IMR-90 (cell line): Measurements from ENCODE around the gene AGPS. TPM values are rescaled to one million over a fixed set of nuclear protein-coding genes. Genes with fewer than 3 reads are reported as not detected.

Experiments used
- ATAC-seq: fragments of 200-7000 bp; cut with Tn5 transposase; 2 replicates; pipeline ENCODE4 v1.9.1; 2020; ENCODE audit warnings: low read depth, mild to moderate bottlenecking, moderate library complexity
- BruUV-seq: library from RNA; stranded (reverse); fragments of 400-500 nt; replicated peaks from 2 replicates; lab custom pipeline; 2021; lab: Mats Ljungman, UMichigan
- CTCF ChIA-PET: fragments of 300-600 bp; formaldehyde crosslinking; extraction: SDS; loops from one replicate; lab custom pipeline; 2021; ENCODE audit warnings: antibody characterized with exemption; lab: Yijun Ruan, JAX
- POLR2A ChIA-PET: fragments of 300-600 bp; sonication (Branson Sonifier 250); formaldehyde crosslinking; loops from one replicate; lab custom pipeline; 2022; ENCODE audit warnings: antibody characterized with exemption; ENCODE audit not compliant: unreplicated experiment; lab: Charles Lee
- DNase-seq: peaks from one replicate; pipeline ENCODE4 v3.0.0; 2013
- H2AFZ ChIP-seq: replicated peaks from 2 replicates; pipeline ENCODE3; 2013; ENCODE audit warnings: low read length, mild to moderate bottlenecking; ENCODE audit not compliant: poor library complexity
- H2AK5ac ChIP-seq: 2 replicates; pipeline ENCODE4 v1.6.1; 2013; ENCODE audit warnings: low read depth, low read length, inconsistent platforms
- H2AK9ac ChIP-seq: replicated peaks from 2 replicates; pipeline ENCODE3; 2013; ENCODE audit warnings: mild to moderate bottlenecking, low read depth, low read length, moderate library complexity; ENCODE audit not compliant: poor library complexity
- H2BK120ac ChIP-seq: 2 replicates; pipeline ENCODE4 v1.6.1; 2013; ENCODE audit warnings: low read depth, low read length, inconsistent platforms
- H2BK15ac ChIP-seq: 3 replicates; pipeline ENCODE4 v1.6.1; 2013; ENCODE audit warnings: low read depth, low read length, inconsistent platforms
- H2BK20ac ChIP-seq: 2 replicates; pipeline ENCODE4 v1.6.1; 2013; ENCODE audit warnings: low read depth, mild to moderate bottlenecking, inconsistent platforms, low read length, moderate library complexity
- H2BK5ac ChIP-seq: 2 replicates; pipeline ENCODE4 v1.6.1; 2013; ENCODE audit warnings: mild to moderate bottlenecking, low read depth, low read length, inconsistent platforms; ENCODE audit not compliant: poor library complexity, severe bottlenecking
- H3K14ac ChIP-seq: replicated peaks from 2 replicates; pipeline ENCODE4 v1.6.1; 2013; ENCODE audit warnings: low read depth, low read length, inconsistent platforms
- H3K18ac ChIP-seq: 2 replicates; pipeline ENCODE4 v1.6.1; 2013; ENCODE audit warnings: low read depth, low read length, control low read depth
- H3K23ac ChIP-seq: 2 replicates; pipeline ENCODE4 v1.6.1; 2013; ENCODE audit warnings: low read depth, low read length, inconsistent platforms
- H3K27ac ChIP-seq: 2 replicates; pipeline ENCODE4 v1.5.1; 2013; ENCODE audit warnings: mild to moderate bottlenecking, control low read depth, low read length; ENCODE audit not compliant: insufficient read depth
- H3K27me3 ChIP-seq: 2 replicates; pipeline ENCODE4 v1.6.1; 2013; ENCODE audit warnings: low read length; ENCODE audit not compliant: control insufficient read depth, insufficient read depth
- H3K36me3 ChIP-seq: 2 replicates; pipeline ENCODE4 v1.6.1; 2013; ENCODE audit warnings: low read length, mixed read lengths; ENCODE audit not compliant: control insufficient read depth, insufficient read depth
- H3K4ac ChIP-seq: 2 replicates; pipeline ENCODE4 v1.6.1; 2013; ENCODE audit warnings: low read depth, low read length, inconsistent platforms
- H3K4me1 ChIP-seq: 2 replicates; pipeline ENCODE4 v1.6.1; 2013; ENCODE audit warnings: low read length, mixed read lengths; ENCODE audit not compliant: control insufficient read depth, insufficient read depth
- H3K4me2 ChIP-seq: 2 replicates; pipeline ENCODE4 v1.6.1; 2013; ENCODE audit warnings: low read depth, mild to moderate bottlenecking, control low read depth, low read length, moderate library complexity
- H3K4me3 ChIP-seq: 2 replicates; pipeline ENCODE4 v1.5.1; 2013; ENCODE audit warnings: low read depth, mild to moderate bottlenecking, control low read depth, low read length, moderate library complexity; ENCODE audit not compliant: insufficient read depth
- H3K56ac ChIP-seq: 2 replicates; pipeline ENCODE4 v1.6.1; 2013; ENCODE audit warnings: low read length, inconsistent platforms; ENCODE audit not compliant: insufficient read depth; ENCODE audit errors: extremely low read depth
- H3K79me1 ChIP-seq, 2 experiments: 2 replicates each; pipeline ENCODE4 v1.6.1; 2013; ENCODE audit warnings: low read length in 2 of 2, inconsistent platforms in 1 of 2, low read depth in 1 of 2
- H3K9ac ChIP-seq: 2 replicates; pipeline ENCODE4 v1.6.1; 2013; ENCODE audit warnings: low read depth, low read length, control low read depth
- H3K9me1 ChIP-seq: 2 replicates; pipeline ENCODE4 v1.6.1; 2013; ENCODE audit warnings: low read length, inconsistent platforms; ENCODE audit not compliant: insufficient read depth
- H3K9me3 ChIP-seq: 2 replicates; pipeline ENCODE4 v1.6.1; 2013; ENCODE audit warnings: low read length; ENCODE audit not compliant: control insufficient read depth, insufficient read depth
- H4K20me1 ChIP-seq: 2 replicates; pipeline ENCODE4 v1.6.1; 2013; ENCODE audit warnings: low read length, inconsistent platforms; ENCODE audit not compliant: insufficient read depth
- H4K5ac ChIP-seq: 2 replicates; pipeline ENCODE4 v1.6.1; 2013; ENCODE audit warnings: mild to moderate bottlenecking, low read depth, low read length, control low read depth
- H4K8ac ChIP-seq, 2 experiments: 2 replicates each; pipeline ENCODE4 v1.6.1; 2013; ENCODE audit warnings: low read depth in 2 of 2, low read length in 2 of 2, control low read depth in 1 of 2, inconsistent platforms in 1 of 2
- H4K91ac ChIP-seq: 2 replicates; pipeline ENCODE4 v1.6.1; 2013; ENCODE audit warnings: low read depth, low read length, inconsistent platforms; ENCODE audit not compliant: insufficient read depth
- BHLHE40 ChIP-seq: fragments of 150-350 bp; IDR thresholded peaks from 2 replicates; pipeline ENCODE4 v1.6.1; 2016; ENCODE audit warnings: mild to moderate bottlenecking, low read depth, low read length
- CEBPB ChIP-seq: IDR thresholded peaks from 2 replicates; pipeline ENCODE4 v1.6.1; 2012; ENCODE audit warnings: low read depth, low read length, improper control_type of control experiment
- CHD1 ChIP-seq: IDR thresholded peaks from 2 replicates; pipeline ENCODE4 v1.6.1; 2012; ENCODE audit warnings: low read depth, low read length, improper control_type of control experiment
- FOS ChIP-seq: fragments of 150-350 bp; IDR thresholded peaks from 2 replicates; pipeline ENCODE4 v1.6.1; 2016; ENCODE audit warnings: low read depth, low read length
- MAFK ChIP-seq: IDR thresholded peaks from 2 replicates; pipeline ENCODE4 v1.6.1; 2012; ENCODE audit warnings: low read depth, low read length, improper control_type of control experiment
- MAZ ChIP-seq: IDR thresholded peaks from 2 replicates; pipeline ENCODE4 v1.6.1; 2012; ENCODE audit warnings: low read depth, mild to moderate bottlenecking, low read length, improper control_type of control experiment, moderate library complexity, borderline replicate concordance
- MXI1 ChIP-seq: IDR thresholded peaks from 2 replicates; pipeline ENCODE4 v1.6.1; 2012; ENCODE audit warnings: low read depth, mild to moderate bottlenecking, low read length, moderate library complexity, borderline replicate concordance
- NFE2L2 ChIP-seq: fragments of 150-350 bp; IDR thresholded peaks from 2 replicates; pipeline ENCODE4 v1.6.1; 2016; ENCODE audit warnings: low read depth, mild to moderate bottlenecking, low read length
- POLR2A ChIP-seq: IDR thresholded peaks from 2 replicates; pipeline ENCODE4 v1.6.1; 2012; ENCODE audit warnings: mild to moderate bottlenecking, low read depth, low read length
- RAD21 ChIP-seq: IDR thresholded peaks from 2 replicates; pipeline ENCODE4 v1.6.1; 2012; ENCODE audit warnings: low read length, improper control_type of control experiment
- RCOR1 ChIP-seq: IDR thresholded peaks from 2 replicates; pipeline ENCODE4 v1.6.1; 2012; ENCODE audit warnings: mild to moderate bottlenecking, low read length, improper control_type of control experiment; ENCODE audit not compliant: insufficient replicate concordance
- RFX5 ChIP-seq: IDR thresholded peaks from 2 replicates; pipeline ENCODE4 v1.8.0; 2012; ENCODE audit warnings: low read depth, mild to moderate bottlenecking, low read length, moderate library complexity
- SMC3 ChIP-seq: fragments of 150-350 bp; IDR thresholded peaks from 2 replicates; pipeline ENCODE4 v1.6.1; 2016; ENCODE audit warnings: low read depth, mild to moderate bottlenecking, antibody characterized with exemption, low read length, moderate library complexity
- WGBS, 2 experiments: methylation state at CpG; one replicate each; pipeline versions ENCODE4 v1.1.5 to v1.1.7; 2013; ENCODE audit warnings: missing lambda C conversion rate in 2 of 2; ENCODE audit not compliant: insufficient read length in 1 of 2; ENCODE audit errors: extremely low coverage in 2 of 2; 5-methylcytosine and 5-hydroxymethylcytosine counted together
- dilution Hi-C: fragments of 300-500 bp; cut with HindIII; formaldehyde crosslinking; loops from one replicate; pipeline ENCODE4 v1.14.3; 2018; ENCODE audit warnings: low sequenced_read_pairs; ENCODE audit not compliant: unreplicated experiment
- in situ Hi-C: fragments of 300-500 bp; cut with MboI; formaldehyde crosslinking; loops from 3 replicates; pipeline ENCODE4 v1.14.3; 2019; ENCODE audit warnings: low sequenced_read_pairs, inconsistent platforms, mixed read lengths
- intact Hi-C: fragments of 100-400 bp; cut with micrococcal nuclease; formaldehyde crosslinking; loops from 2 replicates; pipeline ENCODE4 v1.10.0; 2022
- polyA plus RNA-seq, 3 experiments: library from polyadenylated mRNA; depleted of rRNA; stranded (reverse); fragments of >200 nt; gene quantifications; 2 replicates each; pipeline ENCODE4 v1.2.3, GENCODE V29; 2012; ENCODE audit warnings: low replicate concordance in 1 of 3
- total RNA-seq: library from RNA; depleted of rRNA; stranded (reverse); fragments of >200 nt; gene quantifications from 2 replicates; pipeline ENCODE4 v1.2.3, GENCODE V29; 2012
- TF ChIP-seq, protein P1 (sequence below): fragments of 150-350 bp; IDR thresholded peaks from 2 replicates; pipeline ENCODE4 v1.6.1; 2016; ENCODE audit warnings: low read depth, mild to moderate bottlenecking, low read length, moderate library complexity, borderline replicate concordance
- TF ChIP-seq, protein P2 (sequence below): fragments of 150-350 bp; IDR thresholded peaks from 2 replicates; pipeline ENCODE4 v1.6.1; 2017; ENCODE audit warnings: mild to moderate bottlenecking, antibody characterized with exemption, low read length, low read depth
- TF ChIP-seq, protein P3 (sequence below): conservative IDR thresholded peaks from 2 replicates; pipeline ENCODE4 v1.5.1; 2012; ENCODE audit warnings: mild to moderate bottlenecking, low read depth, low read length, improper control_type of control experiment

The AGPS gene
- total and polyA plus RNA-seq, 2 of the 4 experiments (the other 2 are of a cell fraction): 6.6 to 18.6 TPM

DNA sequence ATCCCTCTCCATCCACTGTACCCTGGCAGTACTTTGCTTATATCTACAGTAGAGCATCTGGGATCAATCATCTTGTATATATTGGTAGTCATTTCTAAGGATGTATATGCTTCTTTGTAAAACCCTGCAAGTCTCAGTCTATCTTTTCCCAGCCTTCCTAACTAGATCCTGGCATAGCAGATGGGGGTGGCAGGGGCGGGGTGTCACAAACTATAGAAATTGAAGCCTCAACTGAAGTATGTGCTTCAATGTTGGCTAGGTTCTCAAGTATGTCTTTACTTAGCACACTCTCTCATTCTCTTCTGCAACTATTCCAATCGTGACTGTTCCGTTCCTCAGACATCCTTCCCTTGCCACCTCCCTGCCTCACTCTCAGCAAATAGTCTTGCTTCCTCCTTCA lies 30.1 kb upstream of the AGPS start:
- no TSS peak for BruUV-seq
- Histone ChIP-seq H2AK9ac (no peak overlapping the region), H3K9ac (no peak overlapping the region), H3K79me1 (no peaks in the 10 kb centered on the region), H3K56ac (no peak overlapping the region), H4K20me1 (no peaks in the 10 kb centered on the region), H4K91ac (no peak overlapping the region), H2BK5ac (no peak overlapping the region), H3K18ac (no peak overlapping the region), H2BK15ac (no peak overlapping the region), H2AK5ac (no peak overlapping the region), H3K14ac (no peak overlapping the region), H3K4me1 (no peaks in the 10 kb centered on the region), H2BK20ac (no peak overlapping the region), H3K23ac (no peak overlapping the region), H4K8ac (no peak overlapping the region), H2BK120ac (no peak overlapping the region), H3K9me1 (no peaks in the 10 kb centered on the region), H2AFZ (no peak overlapping the region), H3K9me3 (no peaks in the 10 kb centered on the region), H3K4me3 (no peak overlapping the region), H3K27me3 (no peaks in the 10 kb centered on the region), H3K4me2 (no peak overlapping the region), H3K36me3 (no peaks in the 10 kb centered on the region), H3K4ac (no peak overlapping the region), H3K27ac (no peak overlapping the region), H4K5ac (no peak overlapping the region)
- DNase-seq (no peak), ATAC-seq (no peak)
- POLR2A ChIA-PET: no interaction called here
- TF ChIP-seq RCOR1 (no peak), SMC3 (no peak), CHD1 (no peak), RFX5 (no peak), CEBPB (no peak), BHLHE40 (no peak), MAZ (no peak), NFE2L2 (no peak), RAD21 (no peak), FOS (no peak), MAFK (no peak), POLR2A (no peak), MXI1 (no peak)
- TF ChIP-seq, protein P1, sequence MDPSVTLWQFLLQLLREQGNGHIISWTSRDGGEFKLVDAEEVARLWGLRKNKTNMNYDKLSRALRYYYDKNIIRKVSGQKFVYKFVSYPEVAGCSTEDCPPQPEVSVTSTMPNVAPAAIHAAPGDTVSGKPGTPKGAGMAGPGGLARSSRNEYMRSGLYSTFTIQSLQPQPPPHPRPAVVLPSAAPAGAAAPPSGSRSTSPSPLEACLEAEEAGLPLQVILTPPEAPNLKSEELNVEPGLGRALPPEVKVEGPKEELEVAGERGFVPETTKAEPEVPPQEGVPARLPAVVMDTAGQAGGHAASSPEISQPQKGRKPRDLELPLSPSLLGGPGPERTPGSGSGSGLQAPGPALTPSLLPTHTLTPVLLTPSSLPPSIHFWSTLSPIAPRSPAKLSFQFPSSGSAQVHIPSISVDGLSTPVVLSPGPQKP: no peak
- TF ChIP-seq, protein P2, sequence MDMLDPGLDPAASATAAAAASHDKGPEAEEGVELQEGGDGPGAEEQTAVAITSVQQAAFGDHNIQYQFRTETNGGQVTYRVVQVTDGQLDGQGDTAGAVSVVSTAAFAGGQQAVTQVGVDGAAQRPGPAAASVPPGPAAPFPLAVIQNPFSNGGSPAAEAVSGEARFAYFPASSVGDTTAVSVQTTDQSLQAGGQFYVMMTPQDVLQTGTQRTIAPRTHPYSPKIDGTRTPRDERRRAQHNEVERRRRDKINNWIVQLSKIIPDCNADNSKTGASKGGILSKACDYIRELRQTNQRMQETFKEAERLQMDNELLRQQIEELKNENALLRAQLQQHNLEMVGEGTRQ: no peak
- TF ChIP-seq, protein P3, sequence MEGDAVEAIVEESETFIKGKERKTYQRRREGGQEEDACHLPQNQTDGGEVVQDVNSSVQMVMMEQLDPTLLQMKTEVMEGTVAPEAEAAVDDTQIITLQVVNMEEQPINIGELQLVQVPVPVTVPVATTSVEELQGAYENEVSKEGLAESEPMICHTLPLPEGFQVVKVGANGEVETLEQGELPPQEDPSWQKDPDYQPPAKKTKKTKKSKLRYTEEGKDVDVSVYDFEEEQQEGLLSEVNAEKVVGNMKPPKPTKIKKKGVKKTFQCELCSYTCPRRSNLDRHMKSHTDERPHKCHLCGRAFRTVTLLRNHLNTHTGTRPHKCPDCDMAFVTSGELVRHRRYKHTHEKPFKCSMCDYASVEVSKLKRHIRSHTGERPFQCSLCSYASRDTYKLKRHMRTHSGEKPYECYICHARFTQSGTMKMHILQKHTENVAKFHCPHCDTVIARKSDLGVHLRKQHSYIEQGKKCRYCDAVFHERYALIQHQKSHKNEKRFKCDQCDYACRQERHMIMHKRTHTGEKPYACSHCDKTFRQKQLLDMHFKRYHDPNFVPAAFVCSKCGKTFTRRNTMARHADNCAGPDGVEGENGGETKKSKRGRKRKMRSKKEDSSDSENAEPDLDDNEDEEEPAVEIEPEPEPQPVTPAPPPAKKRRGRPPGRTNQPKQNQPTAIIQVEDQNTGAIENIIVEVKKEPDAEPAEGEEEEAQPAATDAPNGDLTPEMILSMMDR: no peak
- in situ Hi-C loops (no loop called here), intact Hi-C loops (no loop called here), dilution Hi-C loops (no loop called here)
- 80% methylated on average over 1 of the region's 3 CpGs; no CpG with 5 or more reads in 1 of the 2 experiments for WGBS, 2 experiments
- CTCF ChIA-PET: no interaction called here
